Liver (tissue), 9 donors: Measurements from ENCODE around the gene IKBKG. TPM values are rescaled to one million over a fixed set of nuclear protein-coding genes. Genes with fewer than 3 reads are reported as not detected.

Experiments used
- DNase-seq: peaks from one replicate; pipeline ENCODE4 v3.0.0-alpha.2; 2017; ENCODE audit warnings: low spot score
- H3K27ac ChIP-seq, 2 donors: one replicate each; pipeline ENCODE4 v1.7.0; 2013; ENCODE audit warnings: inconsistent platforms in 2 of 2, low read length in 2 of 2, control low read depth in 1 of 2, low read depth in 1 of 2, mild to moderate bottlenecking in 1 of 2
- H3K27me3 ChIP-seq, 4 donors: one replicate each; pipeline versions ENCODE4 v1.6.1 to v1.7.0; 2013; ENCODE audit warnings: low read length in 3 of 4, inconsistent platforms in 1 of 4, mild to moderate bottlenecking in 1 of 4, moderate library complexity in 1 of 4; ENCODE audit not compliant: control insufficient read depth in 4 of 4, insufficient read depth in 4 of 4
- H3K36me3 ChIP-seq, 4 donors: one replicate each; pipeline versions ENCODE4 v1.6.1 to v1.7.0; 2013; ENCODE audit warnings: low read length in 3 of 4, mild to moderate bottlenecking in 3 of 4, low read depth in 1 of 4, moderate library complexity in 1 of 4; ENCODE audit not compliant: control insufficient read depth in 4 of 4, insufficient read depth in 3 of 4
- H3K4me1 ChIP-seq, 4 donors: one replicate each; pipeline versions ENCODE4 v1.6.1 to v1.7.0; 2013; ENCODE audit warnings: low read length in 3 of 4, mild to moderate bottlenecking in 3 of 4, moderate library complexity in 1 of 4; ENCODE audit not compliant: control insufficient read depth in 4 of 4, insufficient read depth in 4 of 4
- H3K4me3 ChIP-seq, 3 donors: one replicate each; pipeline versions ENCODE4 v1.6.1 to v1.7.0; 2013; ENCODE audit warnings: low read length in 3 of 3, control low read depth in 1 of 3, low read depth in 1 of 3, mild to moderate bottlenecking in 1 of 3
- H3K9ac ChIP-seq, 2 donors: one replicate each; pipeline ENCODE4 v1.7.0; 2013; ENCODE audit warnings: low read length in 2 of 2, mild to moderate bottlenecking in 2 of 2, moderate library complexity in 2 of 2, control low read depth in 1 of 2, low read depth in 1 of 2
- H3K9me3 ChIP-seq, 4 donors: one replicate each; pipeline versions ENCODE4 v1.6.1 to v1.7.0; 2013; ENCODE audit warnings: low read length in 3 of 4; ENCODE audit not compliant: control insufficient read depth in 4 of 4
- ATF3 ChIP-seq: IDR thresholded peaks from 2 replicates; pipeline ENCODE4 v1.6.1; 2016; ENCODE audit warnings: antibody characterized with exemption
- CTCF ChIP-seq: fragments of 150-350 bp; IDR thresholded peaks from 2 replicates; pipeline ENCODE4 v1.5.1; 2017; ENCODE audit warnings: improper control_type of control experiment, low read depth, low read length; ENCODE audit not compliant: missing input control
- EGR1 ChIP-seq, 2 donors: IDR thresholded peaks; 2 replicates each; pipeline ENCODE4 v1.6.1; 2016 to 2018; ENCODE audit warnings: antibody characterized with exemption in 2 of 2, low read depth in 2 of 2
- FOXA1 ChIP-seq: IDR thresholded peaks from 2 replicates; pipeline ENCODE4 v1.6.1; 2016; ENCODE audit warnings: antibody characterized with exemption
- FOXA2 ChIP-seq: IDR thresholded peaks from 2 replicates; pipeline ENCODE4 v1.6.1; 2016; ENCODE audit warnings: antibody characterized with exemption
- GABPA ChIP-seq, 2 donors: IDR thresholded peaks in 1 of 2; conservative IDR thresholded peaks in 1 of 2; 2 replicates each; pipeline ENCODE4 v1.6.1; 2016; ENCODE audit warnings: antibody characterized with exemption in 2 of 2, mild to moderate bottlenecking in 1 of 2, moderate library complexity in 1 of 2
- JUND ChIP-seq, 2 donors: IDR thresholded peaks; 2 replicates each; pipeline ENCODE4 v1.6.1; 2016; ENCODE audit warnings: antibody characterized with exemption in 2 of 2
- MAX ChIP-seq: IDR thresholded peaks from 2 replicates; pipeline ENCODE4 v1.6.1; 2016; ENCODE audit warnings: antibody characterized with exemption
- REST ChIP-seq: IDR thresholded peaks from 2 replicates; pipeline ENCODE4 v1.6.1; 2016; ENCODE audit warnings: antibody characterized with exemption, mild to moderate bottlenecking
- RXRA ChIP-seq, 2 donors: IDR thresholded peaks; 2 replicates each; pipeline ENCODE4 v1.6.1; 2017 to 2018; ENCODE audit warnings: antibody characterized with exemption in 2 of 2, mild to moderate bottlenecking in 1 of 2
- TAF1 ChIP-seq: conservative IDR thresholded peaks from 2 replicates; pipeline ENCODE4 v1.6.1; 2016; ENCODE audit warnings: antibody characterized with exemption, mild to moderate bottlenecking
- YY1 ChIP-seq: IDR thresholded peaks from 2 replicates; pipeline ENCODE4 v1.6.1; 2016; ENCODE audit warnings: antibody characterized with exemption, mild to moderate bottlenecking
- ZBTB33 ChIP-seq: IDR thresholded peaks from 2 replicates; pipeline ENCODE4 v1.6.1; 2016; ENCODE audit warnings: antibody characterized with exemption
- WGBS: extraction: QIAGEN DNeasy Blood & Tissue Kit; methylation state at CpG from one replicate; pipeline ENCODE4 v1.1.7; 2013; 5-methylcytosine and 5-hydroxymethylcytosine counted together
- polyA plus RNA-seq, 2 donors: library from polyadenylated mRNA; stranded (reverse) in 1 of 2; unstranded in 1 of 2; fragments of 200-250 nt in 1 of 2; fragments of >200 nt in 1 of 2; fragmentation: Nextera tagmentation in 1 of 2; extraction: Ambion mirVana in 1 of 2; gene quantifications; one replicate each; pipeline versions ENCODE4 v1.2.1 to v1.2.3, GENCODE V29; 2013 to 2015
- total RNA-seq, 2 donors: library from RNA; depleted of rRNA; stranded (reverse); fragments of >200 nt; gene quantifications; one replicate each; pipeline ENCODE4 v1.2.3, GENCODE V29; 2014
- donor health status: healthy.
- donor health status: healthy.
- donor health status: healthy.
- donor health status: healthy.
- donor health status: healthy.

Gene IKBKG
- total and polyA plus RNA-seq, 4 donors, result 17.1 to 74.1 (median 36.0) TPM

- Histone ChIP-seq H3K4me3 (no peak overlapping the region), H3K27me3 (no peaks in the 10 kb centered on the region), H3K9ac (no peak overlapping the region), H3K27ac (no peak overlapping the region), H3K4me1 (no peaks in the 10 kb centered on the region), H3K36me3 (peaks cover 4 to 25% (median 5%) of the 10 kb centered on the region in 4 donors), H3K9me3 (peaks cover 0 to 3% (median 0%) of the 10 kb centered on the region in 4 donors)
- TF ChIP-seq CTCF (no peak), REST (no peak), ATF3 (no peak), RXRA (IDR thresholded peaks at IDR 0.05) (no peak), JUND (IDR thresholded peaks at IDR 0.05) (no peak), YY1 (no peak), MAX (no peak), FOXA2 (no peak), GABPA (IDR thresholded peaks at IDR 0.05 in 1 of 2, conservative IDR thresholded peaks at IDR 0.05 in 1 of 2) (no peak), EGR1 (IDR thresholded peaks at IDR 0.05; ENCODE audit: low read depth in 2 of 2) (no peak), ZBTB33 (no peak), FOXA1 (no peak), TAF1 (no peak)
- 97% methylated on average over 37 of the region's 37 CpGs for WGBS
- DNase-seq, result no peak
Observed at GRCh38 chrX:154506483-154507332, 40.7 kb upstream of the IKBKG start.
